ENCODE measurements around the gene KRTAP4-12. TPM values are rescaled to one million over a fixed set of nuclear protein-coding genes. Genes with fewer than 3 reads are reported as not detected.
"Not testable (repeated sequence)": the region's sequence is repeated elsewhere in the genome, so short reads cannot be mapped to it uniquely, and the experiment has no call there.

Gene KRTAP4-12
- total RNA-seq, 1 donor from 2014 or later: not detected

DNA sequence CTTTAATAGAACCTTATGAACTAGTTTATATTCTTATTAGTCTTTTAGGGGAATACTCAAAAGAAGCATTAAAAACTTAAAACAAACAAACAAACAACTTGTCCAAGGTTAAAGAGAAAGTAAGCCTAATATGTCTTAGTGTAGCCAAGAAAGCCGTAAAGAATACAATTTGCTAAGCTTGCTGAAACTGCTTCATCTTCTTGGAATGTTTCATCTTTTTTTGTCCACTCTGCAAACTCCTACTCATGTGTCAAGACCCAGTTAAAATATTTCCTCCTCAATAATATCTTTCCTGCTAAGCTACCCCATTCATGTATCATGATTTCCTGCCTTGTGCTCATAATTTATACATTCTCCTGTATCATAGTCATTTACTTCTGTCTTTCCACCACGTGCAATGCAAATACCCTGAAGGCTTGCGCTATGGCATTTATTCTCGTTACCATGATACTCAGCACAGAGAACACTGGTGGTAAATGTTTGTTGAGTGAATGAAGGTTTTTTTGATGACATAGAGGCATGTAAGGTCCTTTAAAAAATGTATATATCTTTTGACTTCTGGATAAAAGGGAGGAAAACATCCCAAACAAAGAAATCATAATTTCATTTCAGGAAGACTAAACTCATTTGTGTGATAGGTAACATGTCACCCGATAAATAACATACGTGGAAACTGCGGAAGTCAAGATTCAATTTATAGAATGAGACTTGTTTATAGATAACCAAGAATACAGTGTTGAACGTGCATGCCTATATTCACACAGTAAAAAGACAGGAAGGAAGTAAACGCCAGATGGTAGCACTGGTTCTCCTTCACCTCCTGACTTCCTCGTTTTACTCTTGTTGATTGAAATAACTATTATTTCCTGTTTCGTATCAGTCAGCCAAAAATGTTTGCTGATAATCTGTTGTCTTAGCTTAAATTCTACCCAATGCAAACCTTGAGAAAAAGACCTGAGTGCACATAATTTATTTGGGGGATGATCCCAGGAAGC is 4.0 kb downstream of the KRTAP4-12 start:
- H3K36me3 Mint-ChIP-seq (ENCODE audit: low read depth); H3K9me3 Mint-ChIP-seq; H3K4me3 Mint-ChIP-seq (ENCODE audit: low read depth); H3K4me1 Mint-ChIP-seq (ENCODE audit: low read depth); H3K27ac Mint-ChIP-seq; DNase-seq (ENCODE audit: low spot score); intact Hi-C loops (cut with micrococcal nuclease): not testable (repeated sequence)
- H3K27me3 Mint-ChIP-seq (ENCODE audit: low read depth): peaks cover 11% of the 10 kb centered on the region

DNA sequence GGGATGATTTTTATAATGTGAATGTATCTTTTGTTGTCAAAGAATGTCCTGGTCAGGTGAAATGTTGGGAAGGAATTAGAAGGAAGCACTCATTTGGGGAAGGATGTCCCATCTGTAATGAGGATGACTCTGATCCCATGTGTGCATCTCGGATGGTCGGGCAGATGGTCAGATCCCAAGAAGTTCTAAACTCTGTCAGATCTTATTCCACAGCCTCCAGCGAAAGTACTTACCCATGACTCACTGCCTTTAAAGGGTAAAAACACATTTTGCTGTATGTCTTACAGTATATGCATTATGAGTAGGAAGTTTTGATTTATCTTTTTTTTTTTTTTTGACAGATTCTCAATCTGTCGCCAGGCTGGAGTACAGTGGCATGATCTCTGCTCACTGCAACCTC is 5.3 kb downstream of the KRTAP4-12 start:
- Mint-ChIP-seq H3K36me3 (ENCODE audit: low read depth) (no peaks in the 10 kb centered on the region), H3K27me3 (ENCODE audit: low read depth) (peaks cover 7% of the 10 kb centered on the region), H3K4me1 (ENCODE audit: low read depth) (peaks cover 3% of the 10 kb centered on the region), H3K9me3 (no peaks in the 10 kb centered on the region), H3K4me3 (ENCODE audit: low read depth) (no peak overlapping the region), H3K27ac (no peak overlapping the region)
- no peak for DNase-seq (ENCODE audit: low spot score)
- intact Hi-C loops (cut with micrococcal nuclease): no loop called here

DNA sequence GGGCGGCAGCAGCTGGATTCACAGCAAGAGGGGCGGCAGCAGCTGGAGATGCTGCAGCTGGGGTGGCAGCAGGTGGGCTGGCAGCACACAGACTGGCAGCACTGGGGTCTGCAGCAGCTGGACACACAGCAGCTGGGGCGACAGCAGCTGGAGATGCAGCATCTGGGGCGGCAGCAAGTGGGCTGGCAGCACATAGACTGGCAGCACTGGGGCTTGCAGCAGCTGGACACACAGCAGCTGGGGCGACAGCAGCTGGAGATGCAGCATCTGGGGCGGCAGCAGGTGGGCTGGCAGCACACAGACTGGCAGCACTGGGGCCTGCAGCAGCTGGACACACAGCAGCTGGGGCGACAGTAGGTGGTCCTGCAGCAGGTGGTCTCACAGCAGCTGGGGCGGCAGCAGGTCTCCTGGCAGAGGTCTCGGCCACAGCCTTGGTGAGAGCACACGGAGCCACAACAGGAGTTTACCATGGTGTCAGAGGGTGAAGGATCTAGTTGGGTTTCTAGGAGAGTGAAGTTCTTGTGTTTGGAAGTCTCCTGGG is 6.1 kb downstream of the KRTAP4-12 start, which contains the start of gene KRTAP4-11:
KRTAP4-11 (minus strand) TSS at position 528 of the 541 bp plus-strand sequence; CDS start at position 470, 58 bp downstream.
- H3K27ac Mint-ChIP-seq; intact Hi-C loops (cut with micrococcal nuclease); H3K9me3 Mint-ChIP-seq; H3K4me3 Mint-ChIP-seq (ENCODE audit: low read depth); H3K36me3 Mint-ChIP-seq (ENCODE audit: low read depth); H3K27me3 Mint-ChIP-seq (ENCODE audit: low read depth); H3K4me1 Mint-ChIP-seq (ENCODE audit: low read depth); DNase-seq (ENCODE audit: low spot score): not testable (repeated sequence)

DNA sequence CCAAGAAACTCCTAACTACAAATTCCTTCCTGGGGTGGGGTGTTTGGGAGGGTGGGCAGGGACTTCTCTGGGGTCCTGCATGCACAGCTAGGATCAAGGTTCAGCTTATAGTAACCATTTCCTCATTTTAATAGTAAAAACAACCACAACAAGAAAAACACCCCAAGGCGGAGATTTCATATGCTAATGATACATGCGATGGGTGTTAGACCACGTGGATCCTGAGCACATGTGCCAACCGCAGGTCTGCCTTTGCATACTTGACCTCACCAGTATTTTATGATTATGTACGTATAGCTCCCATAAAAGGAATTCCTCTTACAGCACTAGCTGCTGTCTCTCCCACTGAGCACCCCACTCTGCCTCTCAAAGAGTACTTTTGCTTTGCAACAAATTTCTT is 7.7 kb downstream of the KRTAP4-12 start:
- Mint-ChIP-seq H3K4me1 (ENCODE audit: low read depth) (peaks cover 3% of the 10 kb centered on the region), H3K4me3 (ENCODE audit: low read depth) (no peak overlapping the region), H3K9me3 (peaks cover 2% of the 10 kb centered on the region), H3K27me3 (ENCODE audit: low read depth) (peaks cover 1% of the 10 kb centered on the region), H3K27ac (no peak overlapping the region), H3K36me3 (ENCODE audit: low read depth) (no peaks in the 10 kb centered on the region)
- intact Hi-C loops (cut with micrococcal nuclease): no loop called here
- DNase-seq (ENCODE audit: low spot score): no peak

DNA sequence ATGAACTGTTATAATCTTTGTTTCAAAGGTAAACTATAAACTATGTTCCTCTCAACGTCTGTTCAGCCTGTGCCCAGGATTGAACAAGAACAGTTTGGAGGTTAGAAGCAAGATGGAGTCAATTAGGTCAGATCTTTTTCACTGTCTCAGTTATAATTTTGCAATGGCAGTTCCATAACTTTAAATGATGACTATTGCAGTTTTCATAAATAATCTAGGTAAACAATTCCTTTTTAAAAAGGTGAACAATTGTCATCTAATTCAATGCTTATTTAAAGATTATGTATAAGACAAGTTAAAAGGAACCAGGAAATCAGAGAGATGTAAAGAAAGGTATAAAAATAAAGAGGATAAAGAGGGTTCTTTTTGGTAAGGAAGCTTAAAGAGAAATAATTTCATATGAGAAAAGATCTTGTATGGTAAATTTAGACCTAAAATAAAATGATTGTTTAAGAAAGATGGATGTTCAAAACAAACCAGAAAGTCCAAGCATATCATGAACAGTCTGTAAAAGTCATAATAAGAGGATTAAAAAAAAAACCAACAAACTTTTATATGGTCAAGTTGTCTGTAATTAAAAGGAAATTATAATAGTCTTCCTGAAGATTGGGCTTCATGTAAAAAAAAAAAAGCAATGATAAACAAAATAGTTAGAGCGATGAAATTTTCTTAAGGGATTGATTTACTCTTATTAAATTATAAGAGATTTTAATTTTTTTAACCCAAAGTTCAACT is 12.7 kb downstream of the KRTAP4-12 start:
- no peak overlapping the region for H3K4me3 Mint-ChIP-seq (ENCODE audit: low read depth)
- H3K27ac Mint-ChIP-seq: no peak overlapping the region
- no peak for DNase-seq (ENCODE audit: low spot score)
- intact Hi-C loops (cut with micrococcal nuclease): no loop called here
- no peaks in the 10 kb centered on the region for H3K4me1 Mint-ChIP-seq (ENCODE audit: low read depth)
- peaks cover 6% of the 10 kb centered on the region for H3K9me3 Mint-ChIP-seq
- no peaks in the 10 kb centered on the region for H3K36me3 Mint-ChIP-seq (ENCODE audit: low read depth)
- H3K27me3 Mint-ChIP-seq (ENCODE audit: low read depth): peaks cover 5% of the 10 kb centered on the region

DNA sequence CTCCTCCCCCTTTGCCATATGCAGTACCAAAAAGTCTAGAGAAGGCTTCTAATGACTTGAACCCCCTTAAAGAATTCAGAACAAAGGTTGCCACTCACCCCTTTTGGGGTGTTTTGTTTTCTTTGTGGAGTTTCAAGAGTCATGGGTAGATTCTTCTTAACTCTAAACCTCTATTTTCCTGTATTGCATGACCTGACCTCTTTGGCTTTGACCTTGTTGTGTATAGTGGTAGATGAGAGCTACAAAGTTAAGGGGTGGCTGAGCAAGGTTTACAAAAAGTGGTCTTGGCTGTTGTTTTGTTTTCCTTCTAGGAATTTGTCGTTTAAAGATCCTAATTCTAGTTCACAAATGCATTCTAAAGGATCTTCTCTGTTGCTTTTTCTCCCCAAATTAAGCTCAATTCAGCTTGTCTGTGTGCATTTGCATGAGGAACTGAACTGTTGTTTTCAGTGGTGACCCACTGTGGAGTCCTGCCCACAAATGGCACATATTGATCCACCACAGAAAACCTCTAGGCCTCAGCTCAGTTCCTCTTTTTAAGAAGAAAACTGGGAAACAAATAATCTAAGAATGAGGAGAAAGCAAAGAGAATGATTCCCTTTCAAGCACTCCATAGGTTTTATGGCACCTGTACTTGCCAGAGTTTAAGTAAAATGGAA is 15.1 kb downstream of the KRTAP4-12 start:
- H3K9me3 Mint-ChIP-seq; H3K27ac Mint-ChIP-seq; H3K27me3 Mint-ChIP-seq (ENCODE audit: low read depth); H3K4me1 Mint-ChIP-seq (ENCODE audit: low read depth); DNase-seq (ENCODE audit: low spot score); intact Hi-C loops (cut with micrococcal nuclease); H3K4me3 Mint-ChIP-seq (ENCODE audit: low read depth); H3K36me3 Mint-ChIP-seq (ENCODE audit: low read depth): not testable (repeated sequence)

DNA sequence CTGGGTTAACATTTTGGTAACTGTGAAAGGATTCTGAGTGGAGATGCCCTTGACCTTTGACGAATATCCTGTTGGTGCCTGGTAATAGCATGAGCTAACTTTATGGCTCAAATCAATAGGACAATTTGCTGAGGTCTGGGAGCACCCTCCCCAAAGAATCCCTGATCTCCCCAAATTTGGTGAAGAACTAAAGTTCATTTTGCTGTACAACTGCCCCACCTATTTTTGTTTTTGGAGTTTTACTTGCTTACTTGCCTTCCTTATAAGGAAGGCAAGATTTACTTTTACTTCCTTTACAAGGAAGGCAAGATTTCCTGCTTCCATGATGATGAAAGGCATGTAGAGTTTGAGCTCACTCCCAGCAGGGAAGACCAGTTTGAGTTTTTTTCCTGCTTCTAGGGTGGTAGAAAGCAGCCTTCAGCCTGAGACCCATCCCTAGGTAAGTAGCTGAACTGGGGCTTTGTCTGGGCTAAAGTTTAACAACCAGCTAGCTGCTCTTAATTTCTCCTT is 16.0 kb downstream of the KRTAP4-12 start:
- intact Hi-C loops (cut with micrococcal nuclease): no loop called here
- H3K27me3 Mint-ChIP-seq (ENCODE audit: low read depth): peaks cover 9% of the 10 kb centered on the region
- H3K4me3 Mint-ChIP-seq (ENCODE audit: low read depth): no peak overlapping the region

DNA sequence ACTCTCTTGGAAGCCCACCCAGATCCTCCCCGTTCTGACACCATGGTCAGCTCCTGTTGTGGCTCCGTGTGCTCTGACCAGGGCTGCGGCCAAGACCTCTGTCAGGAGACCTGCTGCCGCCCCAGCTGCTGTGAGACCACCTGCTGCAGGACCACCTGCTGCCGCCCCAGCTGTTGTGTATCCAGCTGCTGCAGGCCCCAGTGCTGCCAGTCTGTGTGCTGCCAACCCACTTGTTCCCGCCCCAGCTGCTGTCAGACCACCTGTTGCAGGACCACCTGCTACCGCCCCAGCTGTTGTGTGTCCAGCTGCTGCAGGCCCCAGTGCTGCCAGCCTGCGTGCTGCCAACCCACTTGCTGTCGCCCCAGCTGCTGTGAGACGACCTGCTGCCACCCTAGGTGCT is 18.6 kb downstream of the KRTAP4-12 start, which contains the start of gene KRTAP4-9:
KRTAP4-9 (plus strand) TSS at position 43 of the 400 bp plus-strand sequence; CDS start at position 43, 0 bp downstream.
- not testable (repeated sequence) for H3K4me3 Mint-ChIP-seq (ENCODE audit: low read depth)

More for the DNA sequence above, 16.0 kb downstream of the KRTAP4-12 start:
- no peaks in the 10 kb centered on the region for H3K4me1 Mint-ChIP-seq (ENCODE audit: low read depth)
- DNase-seq (ENCODE audit: low spot score): no peak
- peaks cover 6% of the 10 kb centered on the region for H3K9me3 Mint-ChIP-seq
- H3K27ac Mint-ChIP-seq: no peak overlapping the region
- H3K36me3 Mint-ChIP-seq (ENCODE audit: low read depth): no peaks in the 10 kb centered on the region

DNA sequence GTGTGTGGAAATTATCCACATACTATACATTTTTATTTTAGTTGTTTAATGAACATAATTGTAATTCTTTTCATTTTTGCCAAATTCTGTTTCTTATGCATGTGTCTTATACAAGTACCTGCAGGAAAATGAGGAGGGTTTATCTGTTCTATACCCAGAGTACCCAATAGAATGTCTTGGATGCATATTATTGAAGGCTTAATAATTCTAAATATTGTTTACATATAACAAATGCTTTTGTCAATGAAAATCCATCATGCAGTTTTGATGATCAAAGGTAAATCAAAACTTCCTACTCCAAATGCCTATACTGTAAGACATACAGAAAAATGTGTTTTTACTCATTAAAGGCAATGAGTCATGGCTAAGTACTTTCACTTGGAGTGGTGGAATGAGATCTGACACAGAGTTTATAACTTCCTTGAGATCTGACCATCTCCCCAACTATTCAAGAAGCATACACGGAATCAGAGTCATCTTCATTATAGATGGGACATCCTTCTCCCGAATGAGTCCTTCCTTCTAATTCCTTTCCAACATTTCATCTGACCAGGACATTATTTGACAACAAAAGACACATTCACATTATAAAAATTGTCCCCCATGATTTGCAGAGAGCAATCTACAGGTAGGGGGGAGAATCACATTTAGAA is 19.5 kb downstream of the KRTAP4-12 start:
- H3K27me3 Mint-ChIP-seq (ENCODE audit: low read depth): peaks cover 13% of the 10 kb centered on the region
- H3K4me3 Mint-ChIP-seq (ENCODE audit: low read depth); H3K36me3 Mint-ChIP-seq (ENCODE audit: low read depth); H3K4me1 Mint-ChIP-seq (ENCODE audit: low read depth); H3K9me3 Mint-ChIP-seq; H3K27ac Mint-ChIP-seq; intact Hi-C loops (cut with micrococcal nuclease); DNase-seq (ENCODE audit: low spot score): not testable (repeated sequence)

More for the DNA sequence above, 18.6 kb downstream of the KRTAP4-12 start, which contains the start of gene KRTAP4-9:
- DNase-seq (ENCODE audit: low spot score); H3K4me1 Mint-ChIP-seq (ENCODE audit: low read depth); H3K36me3 Mint-ChIP-seq (ENCODE audit: low read depth); intact Hi-C loops (cut with micrococcal nuclease); H3K27me3 Mint-ChIP-seq (ENCODE audit: low read depth); H3K27ac Mint-ChIP-seq; H3K9me3 Mint-ChIP-seq: not testable (repeated sequence)

DNA sequence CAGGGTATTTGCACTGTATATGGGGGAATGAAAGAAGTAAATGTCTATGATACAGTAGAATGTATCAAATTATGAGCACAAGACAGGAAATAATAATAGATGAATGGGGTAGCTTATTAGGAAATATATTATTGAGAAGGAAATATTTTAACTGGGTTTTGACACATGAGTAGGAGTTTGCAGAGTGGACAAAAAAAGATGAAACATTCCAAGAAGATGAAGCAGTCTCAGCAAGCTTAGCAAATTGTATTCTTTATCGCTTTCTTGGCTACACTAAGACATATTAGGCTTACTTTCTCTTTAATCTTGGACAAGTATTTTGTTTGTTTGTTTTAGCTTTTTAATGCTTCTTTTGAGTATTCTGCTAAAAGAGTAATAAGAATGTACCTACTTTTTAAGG is 20.1 kb downstream of the KRTAP4-12 start:
- Mint-ChIP-seq H3K4me1 (ENCODE audit: low read depth) (no peaks in the 10 kb centered on the region), H3K27me3 (ENCODE audit: low read depth) (peaks cover 12% of the 10 kb centered on the region), H3K9me3 (no peaks in the 10 kb centered on the region), H3K27ac (no peak overlapping the region), H3K36me3 (ENCODE audit: low read depth) (no peaks in the 10 kb centered on the region), H3K4me3 (ENCODE audit: low read depth) (no peak overlapping the region)
- intact Hi-C loops (cut with micrococcal nuclease): no loop called here
- no peak for DNase-seq (ENCODE audit: low spot score)

DNA sequence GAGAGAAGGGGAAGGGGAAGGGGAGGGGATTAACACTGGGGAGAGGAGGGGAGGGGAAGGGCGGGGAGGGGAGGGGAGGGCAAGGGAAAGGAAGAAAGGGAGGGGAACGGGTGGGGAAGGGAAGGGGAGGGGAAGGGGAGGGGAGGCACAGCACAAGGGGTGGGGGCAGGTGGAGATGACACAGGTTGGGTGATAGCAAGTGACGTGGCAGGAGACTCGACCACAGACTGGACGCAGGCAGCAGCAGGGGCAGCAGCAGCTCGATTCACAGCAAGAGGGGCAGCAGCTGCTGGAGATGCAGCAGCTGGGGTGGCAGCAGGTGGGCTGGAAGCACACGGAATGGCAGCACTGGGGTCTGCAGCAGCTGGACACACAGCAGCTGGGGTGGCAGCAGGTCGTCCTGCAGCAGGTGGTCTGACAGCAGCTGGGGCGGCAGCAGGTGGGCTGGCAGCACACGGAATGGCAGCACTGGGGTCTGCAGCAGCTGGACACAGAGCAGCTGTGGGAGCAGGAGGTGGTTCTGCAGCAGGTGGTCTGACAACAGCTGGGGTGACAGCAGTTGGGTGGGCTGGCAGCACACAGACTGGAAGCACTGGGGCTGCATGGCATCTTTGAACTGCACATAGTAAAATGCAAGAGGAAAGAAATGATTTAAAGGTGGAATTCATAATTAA is 22.3 kb downstream of the KRTAP4-12 start, which contains the start of gene KRTAP4-16:
KRTAP4-16 (minus strand) TSS at position 624 of the 674 bp plus-strand sequence; CDS start at position 624, 0 bp downstream.
- H3K4me1 Mint-ChIP-seq (ENCODE audit: low read depth): no peaks in the 10 kb centered on the region
- H3K9me3 Mint-ChIP-seq: no peaks in the 10 kb centered on the region
- intact Hi-C loops (cut with micrococcal nuclease): no loop called here
- DNase-seq (ENCODE audit: low spot score): no peak
- H3K27me3 Mint-ChIP-seq (ENCODE audit: low read depth): peaks cover 10% of the 10 kb centered on the region
- H3K4me3 Mint-ChIP-seq (ENCODE audit: low read depth): no peak within 1 kb of the TSS
- no peaks in the 10 kb centered on the region for H3K36me3 Mint-ChIP-seq (ENCODE audit: low read depth)
- H3K27ac Mint-ChIP-seq: no peak within 1 kb of the TSS
